NCI-H510A (cell line): ENCODE results near the gene CDH10.

Experiments used
- DNase-seq: peaks from one replicate; lab custom pipeline; 2025; lab: John Stamatoyannopoulos, UW

Gene CDH10

GRCh38 chr5:24480952-24481351 is 163.8 kb downstream of the CDH10 start:
- DNase-seq: no peak

- no peak for DNase-seq
Measured at GRCh38 chr5:24477958-24478357, 166.8 kb downstream of the CDH10 start.

GRCh38 chr5:24475101-24475500 is 169.7 kb downstream of the CDH10 start:
- no peak for DNase-seq

GRCh38 chr5:24474685-24475084 is 170.1 kb downstream of the CDH10 start:
- DNase-seq: no peak

GRCh38 chr5:24472518-24472917 is 172.3 kb downstream of the CDH10 start:
- no peak for DNase-seq

- no peak for DNase-seq
Measured at GRCh38 chr5:24444414-24444813, 200.4 kb downstream of the CDH10 start.

GRCh38 chr5:24439465-24439864 is 205.3 kb downstream of the CDH10 start:
- DNase-seq: no peak
